DMS53 (cell line): Measurements from ENCODE around the gene GABRG2.
"Not testable (repeated sequence)": the region's sequence is repeated elsewhere in the genome, so short reads cannot be mapped to it uniquely, and the experiment has no call there.

ENCODE experiments used
- DNase-seq: peaks from one replicate; lab custom pipeline; 2025; lab: John Stamatoyannopoulos, UW

The GABRG2 gene

DNA sequence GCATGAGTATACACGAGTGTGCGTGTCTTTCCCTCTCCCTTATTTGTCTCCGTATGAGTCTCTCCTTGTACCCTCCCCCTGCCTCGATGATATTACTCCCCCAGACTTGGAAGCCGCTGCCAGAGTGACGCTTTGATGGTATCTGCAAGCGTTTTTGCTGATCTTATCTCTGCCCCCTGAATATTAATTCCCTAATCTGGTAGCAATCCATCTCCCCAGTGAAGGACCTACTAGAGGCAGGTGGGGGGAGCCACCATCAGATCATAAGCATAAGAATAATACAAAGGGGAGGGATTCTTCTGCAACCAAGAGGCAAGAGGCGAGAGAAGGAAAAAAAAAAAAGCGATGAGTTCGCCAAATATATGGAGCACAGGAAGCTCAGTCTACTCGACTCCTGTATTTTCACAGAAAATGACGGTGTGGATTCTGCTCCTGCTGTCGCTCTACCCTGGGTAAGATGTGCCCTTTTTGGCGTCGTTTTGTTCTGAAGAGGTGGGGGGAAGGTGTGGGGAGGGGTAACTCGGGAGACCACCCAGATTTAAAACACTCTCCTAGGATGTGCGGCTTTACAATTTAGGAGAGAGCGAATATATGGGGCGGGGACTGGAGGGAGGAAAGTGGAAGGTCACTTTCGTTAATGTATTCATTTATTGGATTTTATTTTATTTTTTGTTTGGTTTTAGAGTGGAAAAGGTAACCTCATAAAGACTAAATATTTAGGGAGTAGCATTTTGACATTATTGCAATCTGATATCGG, at the start of gene GABRG2:
Gene GABRG2, plus strand, starts transcription at position 119 of the 757 bp plus-strand sequence. Its CDS starts 227 bp downstream, at position 346.
- no peak for DNase-seq

DNA sequence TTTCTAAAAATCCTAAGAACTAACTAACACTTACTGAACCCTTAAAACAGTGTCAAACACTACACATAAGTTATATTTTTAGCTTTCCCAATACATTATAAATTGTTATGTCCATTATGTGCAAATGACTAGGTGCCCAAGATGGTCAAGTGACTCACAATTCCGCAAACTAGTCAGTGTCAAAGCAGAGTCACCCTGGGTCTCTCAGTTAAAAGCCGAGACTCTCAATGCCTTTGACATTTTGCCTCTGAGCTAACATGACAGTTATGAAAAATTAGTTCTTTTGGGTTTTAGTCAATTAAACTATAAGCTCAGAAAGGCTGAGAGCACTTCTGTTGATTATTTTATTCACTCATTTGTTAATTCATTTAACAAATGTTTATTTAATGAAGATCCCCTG, 42.3 kb upstream of the GABRG2 start:
- DNase-seq: no peak

DNA sequence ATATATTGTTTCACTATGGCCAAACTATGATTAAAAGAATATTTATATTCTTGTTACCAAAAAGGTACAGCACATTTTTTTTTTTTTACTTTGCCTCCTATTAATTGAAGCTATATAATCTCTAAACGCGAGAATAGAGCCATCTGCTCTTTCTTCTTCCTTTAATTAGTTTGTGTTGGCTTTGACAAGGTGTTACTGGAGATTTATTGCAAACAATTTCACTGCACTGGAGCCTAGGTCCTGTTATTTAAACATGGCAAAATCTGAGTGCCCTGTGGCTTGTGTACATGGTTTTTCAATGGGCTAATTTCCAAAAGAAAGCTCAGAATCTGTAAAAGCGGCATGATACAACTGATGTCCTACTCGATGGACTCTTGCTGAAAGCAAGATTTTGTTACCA, 40.8 kb upstream of the GABRG2 start:
- DNase-seq: peak; percentile 16

DNA sequence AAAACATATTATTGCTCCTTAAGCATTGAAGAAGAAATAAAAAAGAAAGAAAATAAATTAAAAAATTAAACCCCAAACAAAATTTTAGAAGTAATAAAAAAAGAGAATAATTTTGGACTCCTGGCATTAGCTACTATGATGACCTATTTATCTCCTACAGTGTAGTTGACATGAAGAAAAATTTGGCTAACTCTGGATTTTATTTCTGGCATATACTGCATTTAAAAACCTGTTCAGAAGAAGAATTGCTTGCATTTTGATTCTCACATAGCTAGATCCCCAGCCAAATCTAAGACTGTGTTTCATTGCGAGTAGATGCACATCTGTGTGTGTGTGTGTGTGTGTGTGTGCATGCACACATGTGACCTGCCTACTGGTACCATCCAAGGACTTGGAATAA, 30.1 kb upstream of the GABRG2 start:
- peak; percentile 36 for DNase-seq

DNA sequence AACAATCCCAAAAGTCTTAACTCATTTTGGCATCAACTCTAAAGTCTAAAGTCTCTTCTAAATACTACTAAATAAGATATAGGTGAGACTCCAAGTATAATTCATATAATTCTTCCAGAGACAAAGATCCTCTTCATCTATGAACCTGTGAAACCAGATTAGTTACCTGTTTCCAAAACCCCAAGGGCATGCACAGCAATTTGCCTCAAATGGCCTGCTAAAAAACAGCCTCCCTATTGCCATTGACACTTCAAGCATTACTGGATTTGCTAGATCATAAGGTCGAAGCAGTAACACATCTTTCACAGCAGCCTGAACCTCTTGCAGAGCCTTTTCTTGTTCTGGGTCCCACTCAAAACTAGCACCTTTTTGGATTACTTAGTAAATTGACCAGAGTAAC, 20.3 kb upstream of the GABRG2 start:
- DNase-seq: no peak

DNA sequence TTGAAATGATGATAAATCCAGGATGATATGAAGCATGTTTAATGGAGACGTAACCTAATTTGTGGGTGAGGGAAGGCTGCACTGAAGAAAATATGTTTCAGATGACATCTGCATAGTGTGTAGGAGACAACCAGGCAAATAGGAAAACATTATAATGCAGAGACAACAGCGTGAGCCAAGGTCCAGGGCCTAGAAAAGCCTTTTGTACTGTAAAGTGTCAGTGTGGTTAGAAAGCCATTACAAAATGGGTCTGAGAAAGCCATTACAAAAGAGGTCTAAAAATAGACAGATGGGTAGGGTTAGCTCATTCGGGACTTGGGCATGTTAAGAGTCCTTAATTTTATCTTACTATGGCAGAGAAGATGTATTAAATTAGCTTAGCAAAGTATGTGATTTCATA, 14.9 kb upstream of the GABRG2 start:
- no peak for DNase-seq

DNA sequence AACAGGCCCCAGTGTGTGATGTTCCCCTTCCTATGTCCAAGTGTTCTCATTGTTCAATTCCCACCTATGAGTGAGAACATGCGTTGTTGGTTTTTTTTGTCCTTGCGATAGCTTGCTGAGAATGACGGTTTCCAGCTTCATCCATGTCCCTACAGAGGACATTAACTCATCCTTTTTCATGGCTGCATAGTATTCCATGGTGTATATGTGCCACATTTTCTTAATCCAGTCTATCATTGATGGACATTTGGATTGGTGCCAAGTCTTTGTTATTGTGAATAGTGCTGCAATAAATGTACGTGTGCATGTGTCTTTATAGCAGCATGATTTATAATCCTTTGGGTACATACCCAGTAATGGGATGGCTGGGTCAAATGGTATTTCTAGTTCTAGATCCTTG, 12.5 kb upstream of the GABRG2 start:
- not testable (repeated sequence) for DNase-seq

DNA sequence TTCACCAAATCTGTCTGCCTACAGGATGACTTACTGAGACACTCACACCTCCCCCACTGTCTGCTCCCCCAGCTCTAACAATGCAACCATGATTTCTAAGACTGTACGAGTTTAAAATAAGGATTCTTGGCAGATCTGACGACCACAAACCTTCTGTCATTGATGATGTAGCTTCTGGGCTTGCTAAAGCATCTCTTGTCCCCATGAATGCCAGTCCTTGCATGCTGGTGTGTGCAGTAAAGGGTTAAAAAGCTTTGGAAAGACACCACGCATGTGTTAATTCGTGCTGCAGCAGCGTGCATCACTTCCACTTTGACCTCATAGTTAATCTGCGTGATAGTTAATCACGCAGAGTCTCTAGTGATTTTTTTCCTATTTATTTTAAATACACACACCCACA, 411 bp upstream of the GABRG2 start:
- no peak for DNase-seq

DNA sequence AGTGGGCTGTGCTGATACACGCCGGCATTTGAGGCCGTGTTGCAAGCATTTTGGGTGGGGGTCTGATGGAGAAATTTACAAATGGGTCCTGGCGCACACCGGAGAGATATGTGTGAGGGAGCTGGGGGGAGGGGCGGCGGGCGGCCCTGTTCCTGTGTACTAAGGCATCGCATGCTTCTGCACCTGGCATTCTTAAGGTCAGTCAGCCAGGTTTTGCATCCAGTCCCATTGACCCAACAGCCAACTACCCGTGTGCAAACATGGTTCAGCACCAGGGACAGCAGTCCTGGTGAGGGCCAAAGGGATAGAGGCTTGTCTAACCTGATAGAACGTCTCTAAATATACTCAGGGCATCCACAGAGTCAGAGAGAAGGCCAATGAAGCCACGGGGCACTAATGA, 839 bp downstream of the GABRG2 start:
- DNase-seq: peak; percentile 44

DNA sequence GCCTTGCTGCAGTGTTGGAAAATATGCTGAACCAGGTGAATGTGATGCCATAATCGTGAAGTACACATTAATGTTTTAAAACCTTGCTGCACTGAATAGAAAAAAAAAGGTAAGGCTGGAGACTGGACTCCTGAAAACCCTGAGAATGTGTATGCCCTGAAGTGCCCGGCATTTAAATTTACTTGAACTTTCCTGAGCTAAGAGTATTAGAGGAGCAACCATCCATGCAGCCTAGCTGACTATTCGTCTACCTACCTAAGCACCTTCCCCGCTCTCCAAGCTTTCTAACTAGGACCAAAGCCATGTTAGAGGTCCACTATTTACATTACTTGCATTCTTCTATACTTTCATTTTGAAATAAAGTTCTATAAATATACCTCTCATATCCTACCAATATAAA, 1.4 kb downstream of the GABRG2 start:
- no peak for DNase-seq

DNA sequence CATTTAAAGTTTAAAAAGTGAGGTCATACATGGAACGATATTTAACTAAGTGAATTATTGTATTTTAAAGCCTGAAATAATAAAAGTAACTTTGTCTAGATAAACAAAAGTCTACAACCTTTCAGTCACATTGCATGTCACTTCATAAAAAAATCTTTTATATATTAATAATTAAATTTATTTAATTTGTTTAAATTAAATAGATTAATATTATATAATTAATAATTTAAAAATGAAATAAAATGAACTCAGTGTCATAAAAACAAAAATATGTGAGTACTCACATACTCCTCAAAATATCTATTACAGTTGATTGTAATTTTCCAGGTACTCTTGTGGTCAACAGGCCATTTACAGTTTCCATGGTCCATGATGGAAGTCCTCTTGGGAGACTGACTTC, 11.2 kb downstream of the GABRG2 start:
- no peak for DNase-seq

DNA sequence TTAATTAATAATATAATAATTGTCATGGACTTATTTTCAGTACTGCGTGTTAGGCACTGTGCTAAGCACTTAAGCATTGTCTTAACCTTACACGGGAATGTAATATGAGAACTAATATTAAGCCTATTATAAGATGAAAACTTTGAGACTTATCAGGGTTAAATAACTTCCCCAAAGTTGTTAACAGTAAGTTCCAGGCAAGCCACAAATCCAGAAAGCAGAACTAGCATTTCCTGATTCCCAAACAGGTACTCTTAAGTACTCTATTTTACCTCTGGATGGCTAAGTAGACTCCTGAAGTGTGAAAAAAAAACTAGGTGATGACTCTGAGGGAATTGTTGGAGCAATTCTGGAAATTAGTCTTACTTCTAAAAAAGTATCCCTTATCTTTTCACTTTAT, 23.8 kb downstream of the GABRG2 start:
- DNase-seq: no peak

DNA sequence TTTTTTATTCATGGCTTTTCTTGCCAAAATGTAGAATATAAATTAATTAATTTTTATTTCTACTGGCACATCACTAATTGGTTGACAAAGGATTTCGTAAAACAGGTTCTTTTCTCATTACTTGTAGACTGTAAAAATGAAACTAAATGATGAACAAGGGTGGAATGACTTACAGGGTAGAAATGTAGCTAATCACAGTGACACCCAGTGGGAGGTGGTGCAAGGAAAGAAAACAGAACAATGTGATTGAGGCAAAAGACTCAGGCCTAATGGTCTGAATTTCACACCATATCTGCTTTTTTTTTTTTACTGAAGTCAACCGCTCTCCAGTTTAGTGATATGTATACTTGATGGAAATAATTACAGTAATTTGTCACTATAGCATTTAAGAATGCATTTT, 28.9 kb downstream of the GABRG2 start:
- DNase-seq: peak; percentile 56

DNA sequence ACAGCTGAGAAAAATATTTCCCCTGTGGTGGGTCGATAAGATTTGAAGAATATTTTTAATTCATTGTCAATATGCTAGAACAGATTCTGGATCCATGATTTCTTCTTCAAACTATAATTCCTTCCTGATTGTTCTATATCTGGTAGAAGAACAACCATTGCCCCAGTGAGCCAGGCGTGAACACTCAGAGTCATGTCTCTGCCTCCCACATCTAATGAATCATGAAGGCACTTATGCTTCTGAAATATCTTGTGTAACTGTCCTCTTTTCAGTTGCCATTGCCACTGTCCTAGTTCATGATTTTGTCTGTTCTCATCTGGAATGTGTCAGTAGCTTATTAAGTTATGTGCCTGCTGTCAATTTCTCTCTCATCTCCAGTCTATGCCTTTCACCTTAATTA, 40.0 kb downstream of the GABRG2 start:
- no peak for DNase-seq

DNA sequence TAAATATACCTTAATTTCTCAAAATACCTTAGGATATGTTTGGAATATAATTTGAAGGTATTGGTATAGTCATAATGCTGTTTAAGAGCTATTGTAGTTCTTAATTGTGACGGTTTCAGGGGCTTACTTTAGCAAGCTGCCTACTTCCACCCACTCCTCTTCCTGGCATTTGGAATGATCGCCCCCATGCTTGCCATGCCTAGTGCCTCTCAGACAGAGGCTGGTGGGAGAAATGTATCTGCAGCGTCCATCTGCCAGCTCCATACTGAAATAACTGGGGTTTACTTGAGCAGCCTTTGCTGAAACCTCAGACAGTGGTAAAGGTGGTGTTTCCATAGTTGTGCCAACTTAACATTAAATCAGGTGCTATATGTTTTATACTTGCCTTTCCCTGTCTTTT, 52.2 kb downstream of the GABRG2 start:
- DNase-seq: no peak

DNA sequence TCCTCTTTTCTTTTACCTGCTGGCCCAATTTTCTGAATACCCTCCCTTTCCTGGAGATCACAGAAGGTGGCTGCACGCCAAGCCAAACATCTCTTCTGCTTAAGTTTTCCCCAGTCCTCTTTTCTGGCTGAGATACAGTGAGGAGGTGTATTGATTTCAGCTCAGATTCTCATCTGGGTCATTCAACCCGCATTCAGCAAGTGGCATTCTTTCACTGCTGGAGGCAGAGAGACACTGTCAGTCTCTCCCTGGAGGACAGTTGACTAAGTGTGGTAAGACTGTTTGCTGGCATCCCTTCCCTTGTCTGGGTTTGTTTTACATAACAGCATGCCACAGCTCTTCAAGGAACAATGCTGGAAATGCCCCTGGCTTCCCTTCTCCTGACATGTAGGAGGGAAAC, 60.5 kb downstream of the GABRG2 start:
- peak; percentile 13 for DNase-seq

DNA sequence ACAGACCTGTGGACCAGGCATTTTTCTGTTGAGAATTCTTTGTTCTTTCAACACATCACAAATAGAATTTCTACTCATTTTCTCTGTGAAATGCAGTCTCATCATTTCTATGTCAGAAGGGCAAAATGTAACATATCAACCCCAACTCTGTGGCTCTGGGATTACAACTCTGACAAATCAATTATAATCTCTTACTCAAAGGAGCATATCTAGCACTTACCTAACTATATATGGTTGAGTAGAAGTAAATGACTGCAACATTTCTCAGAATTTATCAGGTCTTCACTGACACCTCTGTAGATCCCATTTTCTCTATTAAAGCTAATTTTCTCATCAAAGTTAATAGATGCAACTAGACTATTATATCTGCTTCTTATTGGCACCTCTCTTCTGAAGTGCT, 64.8 kb downstream of the GABRG2 start:
- no peak for DNase-seq

DNA sequence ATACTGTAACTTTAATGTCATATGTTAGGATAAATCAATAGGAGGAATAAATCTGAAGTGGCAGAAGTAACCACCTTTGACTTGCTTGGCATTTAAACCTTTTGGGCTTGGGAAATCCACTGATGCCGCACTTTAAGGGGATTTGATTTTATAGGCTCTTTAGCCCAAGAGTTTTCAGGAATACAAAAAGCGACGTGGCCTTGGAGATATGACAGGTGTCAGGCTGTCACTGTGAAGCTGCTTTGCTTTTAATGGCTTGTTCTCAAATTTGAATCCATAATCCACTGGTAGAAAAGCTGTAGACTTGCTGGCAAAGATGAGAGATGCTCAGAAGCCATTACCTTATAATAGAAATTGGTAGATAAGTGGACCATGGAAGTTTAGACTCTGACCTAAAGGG, 71.6 kb downstream of the GABRG2 start:
- no peak for DNase-seq

DNA sequence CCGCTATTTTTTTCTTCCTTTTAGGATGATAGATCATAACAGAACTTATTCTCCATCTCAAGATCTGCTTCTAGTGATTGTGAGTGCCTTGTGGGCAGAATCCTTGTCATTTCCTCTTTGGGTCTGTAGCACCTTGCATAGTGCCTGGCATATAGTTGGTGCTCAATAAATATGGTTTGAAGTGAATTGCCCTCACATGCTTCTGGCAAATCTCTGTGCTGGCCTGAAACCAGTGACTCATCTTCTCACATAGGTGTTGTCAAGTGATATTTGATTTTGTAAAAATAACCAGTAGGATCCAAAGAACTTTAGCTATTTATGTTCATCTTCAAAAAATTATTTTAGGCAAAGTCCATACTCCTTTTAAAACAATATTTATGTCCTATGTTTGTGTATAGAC, 86.7 kb downstream of the GABRG2 start:
- DNase-seq: no peak

DNA sequence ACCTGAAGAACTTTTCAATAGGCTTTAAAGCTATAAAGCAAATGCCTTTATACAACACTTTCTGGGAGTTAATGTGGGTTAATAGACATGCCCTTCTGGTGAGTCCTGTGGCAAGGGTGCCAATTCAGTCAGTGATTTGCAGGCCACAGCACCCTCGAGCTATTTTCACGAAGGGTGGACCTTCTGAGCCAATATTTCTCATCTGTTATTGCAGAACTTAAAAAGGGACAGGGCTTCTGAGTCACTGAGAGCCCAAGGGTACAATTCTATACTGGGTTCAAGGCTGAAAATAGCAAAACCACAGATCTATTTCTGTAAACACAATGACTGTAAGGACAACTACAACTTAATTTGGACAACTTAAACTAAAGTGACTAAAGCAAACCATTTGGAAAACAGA, 92.8 kb downstream of the GABRG2 start:
- DNase-seq: no peak

DNA sequence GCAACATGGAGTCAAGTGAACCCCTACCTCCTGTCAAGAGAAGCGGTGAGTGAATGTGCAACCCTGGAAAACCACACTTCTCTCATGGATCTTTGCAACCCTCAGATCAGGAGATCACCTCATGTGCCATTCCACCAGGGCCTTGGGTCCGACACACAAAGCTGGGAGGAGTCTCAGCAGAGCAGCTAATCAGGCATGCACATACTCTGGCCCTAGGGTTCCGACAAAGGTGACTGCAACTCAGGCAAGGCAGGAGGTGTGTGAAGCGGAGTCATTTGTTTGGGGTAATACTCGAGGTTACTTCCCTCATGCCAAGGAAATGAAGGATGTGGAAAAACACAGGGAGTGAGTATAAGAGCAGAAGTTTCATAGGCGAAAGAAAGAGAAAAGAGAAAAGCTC, 96.1 kb downstream of the GABRG2 start:
- no peak for DNase-seq

DNA sequence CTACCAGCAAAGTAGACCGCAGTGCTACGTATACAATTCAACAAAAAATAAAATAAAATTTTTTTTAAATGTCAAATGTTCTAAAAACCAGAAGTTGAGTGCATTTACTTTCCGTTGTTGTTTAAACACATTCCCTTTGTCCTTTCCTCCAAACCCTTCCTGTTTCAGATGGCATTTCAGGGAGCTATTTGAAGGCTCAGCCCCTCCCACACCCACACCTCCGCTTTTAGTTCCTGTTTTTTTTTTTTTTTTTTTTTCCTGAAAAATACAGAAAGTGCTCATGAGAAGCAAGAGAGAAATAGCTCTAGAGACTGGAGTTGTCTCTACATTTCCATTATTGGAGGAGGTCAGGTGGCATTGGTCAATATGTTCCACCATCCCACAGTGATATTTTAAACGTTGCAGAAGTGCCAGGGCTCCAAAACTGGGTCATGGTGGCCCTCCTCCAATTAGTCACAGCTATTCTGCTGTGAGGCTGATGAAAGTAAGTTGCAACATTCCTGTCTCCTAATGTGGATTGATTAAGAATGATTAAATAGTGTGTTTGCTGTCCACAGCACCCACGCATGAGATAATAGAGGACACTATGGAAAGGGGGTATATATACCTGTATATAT, 106.9 kb downstream of the GABRG2 start:
- no peak for DNase-seq

DNA sequence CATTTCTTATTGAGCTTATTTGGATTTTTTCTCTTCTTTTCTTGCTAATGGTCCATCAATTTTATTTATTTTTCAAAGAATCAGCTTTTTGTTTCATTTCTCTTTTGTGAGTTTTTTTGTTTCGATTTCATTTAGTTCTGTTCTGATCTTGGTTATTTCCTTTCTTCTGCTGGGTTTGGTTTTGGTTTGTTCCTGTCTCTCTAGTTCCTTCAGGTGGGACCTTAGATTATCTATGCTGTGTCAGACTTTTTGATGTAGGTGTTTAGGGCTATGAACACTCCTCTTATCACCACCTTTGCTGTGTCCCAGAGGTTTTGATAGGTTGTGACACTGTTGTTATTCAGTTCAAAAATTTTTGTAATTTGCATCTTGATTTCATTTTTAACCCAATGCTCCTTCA, 119.8 kb downstream of the GABRG2 start:
- DNase-seq: no peak

DNA sequence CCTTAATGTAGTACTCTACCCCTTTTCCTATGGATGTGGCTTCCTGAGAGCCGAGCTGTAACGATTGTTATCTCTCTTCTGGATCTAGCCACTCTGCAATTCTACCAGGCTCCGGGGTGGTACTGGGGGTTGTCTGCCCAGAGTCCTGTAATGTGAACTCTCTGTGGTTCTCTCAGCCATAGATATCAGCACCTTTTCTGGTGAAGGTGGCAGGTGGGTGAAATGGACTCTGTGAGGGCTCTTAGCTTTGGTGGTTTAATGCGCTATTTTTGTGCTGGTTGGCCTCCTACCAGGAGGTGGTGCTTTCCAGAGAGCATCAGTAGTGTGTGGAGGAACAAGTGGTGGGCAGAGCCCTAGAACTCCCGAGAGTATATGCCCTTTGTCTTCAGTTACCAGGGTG, 122.1 kb downstream of the GABRG2 start:
- no peak for DNase-seq
